Measurements from ENCODE around the gene SLC35F3.
"Not testable (repeated sequence)": the region's sequence is repeated elsewhere in the genome, so short reads cannot be mapped to it uniquely, and the experiment has no call there.

Gene SLC35F3

GRCh38 chr1:234186037-234186688, 281.7 kb downstream of the SLC35F3 start:
- no peak for DNase-seq (ENCODE audit: low read depth in 3 of 3)

- no peak for DNase-seq (ENCODE audit: low read depth in 3 of 3)
These were observed 283.9 kb downstream of the SLC35F3 start for GRCh38 chr1:234188454-234188792.

- no peak for DNase-seq (ENCODE audit: low read depth in 3 of 3)
These were observed 293.4 kb downstream of the SLC35F3 start for GRCh38 chr1:234197839-234198238.

- DNase-seq (ENCODE audit: low read depth in 3 of 3) = no peak
These were observed 295.1 kb downstream of the SLC35F3 start for GRCh38 chr1:234199476-234200127.

- no peak for DNase-seq (ENCODE audit: low read depth in 3 of 3)
These were observed 296.1 kb downstream of the SLC35F3 start for GRCh38 chr1:234200566-234200965.

GRCh38 chr1:234201600-234201999, 297.1 kb downstream of the SLC35F3 start:
- no peak for DNase-seq (ENCODE audit: low read depth in 3 of 3)

GRCh38 chr1:234205966-234206365, 301.5 kb downstream of the SLC35F3 start:
- no peak for DNase-seq (ENCODE audit: low read depth in 3 of 3)

GRCh38 chr1:234206651-234207284, 302.3 kb downstream of the SLC35F3 start:
- no peak for DNase-seq (ENCODE audit: low read depth in 3 of 3)

- no peak for DNase-seq (ENCODE audit: low read depth in 3 of 3)
These were observed 303.9 kb downstream of the SLC35F3 start for GRCh38 chr1:234208351-234208750.

- DNase-seq (ENCODE audit: low read depth in 3 of 3) = no peak
These were observed 304.3 kb downstream of the SLC35F3 start for GRCh38 chr1:234208791-234209190.

GRCh38 chr1:234210429-234210828, 306.0 kb downstream of the SLC35F3 start:
- not testable (repeated sequence) for DNase-seq (ENCODE audit: low read depth in 3 of 3)

GRCh38 chr1:234211855-234212254, 307.4 kb downstream of the SLC35F3 start:
- DNase-seq (ENCODE audit: low read depth in 3 of 3) = not testable (repeated sequence)

- DNase-seq (ENCODE audit: low read depth in 3 of 3) = peak in 2 of 3 experiments; percentile 28 to 34
These were observed 308.5 kb downstream of the SLC35F3 start for GRCh38 chr1:234212764-234213657.

GRCh38 chr1:234213658-234214128, 309.2 kb downstream of the SLC35F3 start:
- no peak for DNase-seq (ENCODE audit: low read depth in 3 of 3)

GRCh38 chr1:234214129-234214910, 309.8 kb downstream of the SLC35F3 start:
- peak in 1 of 3 experiments; percentile 44 for DNase-seq (ENCODE audit: low read depth in 3 of 3)

GRCh38 chr1:234214911-234215892, 310.7 kb downstream of the SLC35F3 start:
- no peak for DNase-seq (ENCODE audit: low read depth in 3 of 3)

GRCh38 chr1:234216116-234216703, 311.7 kb downstream of the SLC35F3 start:
- DNase-seq (ENCODE audit: low read depth in 3 of 3) = no peak

- DNase-seq (ENCODE audit: low read depth in 3 of 3) = no peak
These were observed 312.9 kb downstream of the SLC35F3 start for GRCh38 chr1:234217316-234217840.

- DNase-seq (ENCODE audit: low read depth in 3 of 3) = no peak
These were observed 313.6 kb downstream of the SLC35F3 start for GRCh38 chr1:234218078-234218477.

Measured in stimulated activated CD4-positive, alpha-beta T cell treated with anti-CD3 and anti-CD28 coated beads, TNF-alpha, amount 100 ng/mL, for 24 hours (primary cell).